Mesodermal cell (in vitro differentiated cells): ENCODE data around the gene CRYBA2.

ENCODE experiments used
- H3K27ac ChIP-seq: 2 replicates; pipeline ENCODE4 v1.7.0; 2013; ENCODE audit warnings: mild to moderate bottlenecking, low read depth, low read length, moderate library complexity; ENCODE audit not compliant: severe bottlenecking
- H3K36me3 ChIP-seq: 2 replicates; pipeline ENCODE4 v1.7.1; 2013; ENCODE audit warnings: mild to moderate bottlenecking, low read length, moderate library complexity; ENCODE audit not compliant: control insufficient read depth, insufficient read depth
- H3K4me1 ChIP-seq: one replicate; pipeline ENCODE4 v1.7.1; 2013; ENCODE audit warnings: mild to moderate bottlenecking, low read length; ENCODE audit not compliant: insufficient read depth, control insufficient read depth, poor library complexity, severe bottlenecking
- H3K4me3 ChIP-seq: 2 replicates; pipeline ENCODE4 v1.7.0; 2013; ENCODE audit warnings: low read length, control low read depth, mild to moderate bottlenecking; ENCODE audit not compliant: insufficient read depth, poor library complexity, severe bottlenecking; ENCODE audit errors: extremely low read depth
- H3K9me3 ChIP-seq: 2 replicates; pipeline ENCODE4 v1.7.1; 2013; ENCODE audit warnings: mild to moderate bottlenecking, low read length, moderate library complexity; ENCODE audit not compliant: control insufficient read depth
- WGBS, 2 experiments: methylation state at CpG; one replicate each; pipeline ENCODE4 v1.1.5; 2013; ENCODE audit warnings: missing lambda C conversion rate in 2 of 2; ENCODE audit not compliant: insufficient coverage in 2 of 2; 5-methylcytosine and 5-hydroxymethylcytosine counted together

The CRYBA2 gene

DNA sequence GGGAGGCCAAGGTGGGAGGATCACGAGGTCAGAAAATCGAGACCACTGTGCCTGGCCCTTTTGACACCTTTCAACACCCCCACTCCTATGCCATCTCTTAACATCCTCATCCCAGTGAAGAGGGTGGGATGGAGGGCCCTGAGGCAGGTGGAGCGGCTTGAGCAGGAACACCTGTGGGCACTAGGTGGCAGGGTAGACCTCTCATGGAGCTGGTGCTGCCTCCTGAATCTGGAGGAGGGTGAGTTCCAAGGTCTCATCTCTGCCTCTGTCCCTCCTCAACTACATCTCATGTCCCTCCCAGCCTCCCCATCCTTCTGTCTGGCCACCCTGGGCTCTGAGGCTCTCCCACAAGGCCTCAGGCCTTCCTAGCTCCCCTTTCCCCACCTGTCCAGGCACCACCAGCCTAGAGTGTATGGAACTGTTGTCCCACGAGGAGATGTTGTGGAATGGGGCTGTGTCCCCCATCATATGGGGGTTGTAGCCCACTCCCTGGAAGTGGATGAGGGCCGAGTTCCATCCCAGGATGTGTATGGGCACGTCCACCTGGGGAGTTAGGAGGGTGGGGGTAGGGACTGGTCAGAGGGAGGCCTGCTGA is 17.0 kb upstream of the CRYBA2 start:
- Histone ChIP-seq H3K4me3 (no peak overlapping the region), H3K36me3 (no peaks in the 10 kb centered on the region), H3K4me1 (no peaks in the 10 kb centered on the region), H3K27ac (no peak overlapping the region), H3K9me3 (no peaks in the 10 kb centered on the region)
- WGBS, 2 experiments: 22 to 25% methylated on average over 3 of the region's 6 CpGs

DNA sequence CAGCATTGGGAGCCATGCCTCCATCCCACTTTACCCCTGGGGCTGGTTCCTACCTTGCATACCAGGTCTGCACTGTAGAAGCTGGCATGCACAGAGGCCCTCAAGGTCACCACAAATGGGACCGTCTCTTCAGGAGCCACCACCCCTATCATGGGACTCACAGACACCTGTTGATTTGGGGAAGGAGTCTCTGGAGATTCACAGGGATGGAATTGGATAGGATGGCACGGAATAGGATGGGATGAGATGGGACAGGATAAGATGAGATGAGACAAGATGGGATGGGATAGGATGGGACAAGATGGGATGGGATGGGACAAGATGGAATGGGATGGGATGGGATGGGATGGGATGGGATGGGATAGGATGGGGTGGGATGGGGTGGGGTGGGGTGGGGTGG is 16.1 kb upstream of the CRYBA2 start:
- Histone ChIP-seq H3K4me3 (no peak overlapping the region), H3K9me3 (no peaks in the 10 kb centered on the region), H3K4me1 (no peaks in the 10 kb centered on the region), H3K36me3 (no peaks in the 10 kb centered on the region), H3K27ac (no peak overlapping the region)
- WGBS, 2 experiments: 33% methylated on average over 1 of the region's 2 CpGs; no CpG with 5 or more reads in 1 of the 2 experiments

DNA sequence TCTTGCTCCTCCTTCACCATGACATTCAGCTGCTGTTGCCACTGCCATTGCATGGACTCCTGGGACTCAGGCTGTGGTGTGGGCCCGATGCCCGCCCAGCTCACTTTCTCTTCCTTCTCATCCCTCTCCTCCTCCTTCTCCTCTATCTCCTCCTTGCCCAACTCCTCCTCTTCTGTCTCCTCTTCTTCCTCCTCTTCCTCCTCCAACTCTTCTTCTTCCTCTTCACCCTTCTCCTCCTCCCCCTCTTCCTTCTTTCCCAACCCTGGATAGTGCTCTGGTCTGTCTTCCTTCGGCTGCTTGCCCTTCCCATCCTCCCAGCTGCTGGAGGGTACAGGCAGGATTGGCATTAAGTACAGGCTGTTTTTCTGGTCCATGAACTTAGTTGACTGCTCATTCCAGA is 10.8 kb upstream of the CRYBA2 start:
- no peaks in the 10 kb centered on the region for H3K36me3 ChIP-seq
- WGBS, 2 experiments: 79 to 87% methylated on average over 2 to 3 of the region's 3 CpGs
- H3K4me1 ChIP-seq: peaks cover 14% of the 10 kb centered on the region
- no peak overlapping the region for H3K27ac ChIP-seq
- H3K4me3 ChIP-seq: no peak overlapping the region
- H3K9me3 ChIP-seq: no peaks in the 10 kb centered on the region

DNA sequence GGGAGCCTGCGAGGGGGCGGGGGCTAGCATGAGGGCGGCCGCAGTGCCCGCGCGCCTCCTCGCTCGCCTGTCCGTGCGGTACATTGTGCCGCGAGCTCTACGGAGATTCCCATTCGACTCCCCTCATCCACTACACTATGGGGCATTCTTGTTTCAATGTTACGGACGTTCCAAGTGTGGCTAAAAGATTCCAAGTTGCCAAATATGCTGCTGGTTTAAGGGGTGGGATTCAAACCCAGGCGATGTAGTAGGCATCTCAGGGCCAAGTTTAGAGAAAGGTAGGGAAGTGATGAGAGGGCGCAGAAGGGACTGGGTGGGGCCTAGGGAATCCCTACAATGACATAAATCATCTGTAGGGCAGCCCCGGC is 10.0 kb upstream of the CRYBA2 start:
- H3K27ac ChIP-seq: no peak overlapping the region
- H3K9me3 ChIP-seq: no peaks in the 10 kb centered on the region
- no peaks in the 10 kb centered on the region for H3K36me3 ChIP-seq
- peaks cover 14% of the 10 kb centered on the region for H3K4me1 ChIP-seq
- WGBS, 2 experiments: 12 to 48% methylated on average over 2 to 18 of the region's 20 CpGs
- peak overlapping the region; percentile 16 for H3K4me3 ChIP-seq

DNA sequence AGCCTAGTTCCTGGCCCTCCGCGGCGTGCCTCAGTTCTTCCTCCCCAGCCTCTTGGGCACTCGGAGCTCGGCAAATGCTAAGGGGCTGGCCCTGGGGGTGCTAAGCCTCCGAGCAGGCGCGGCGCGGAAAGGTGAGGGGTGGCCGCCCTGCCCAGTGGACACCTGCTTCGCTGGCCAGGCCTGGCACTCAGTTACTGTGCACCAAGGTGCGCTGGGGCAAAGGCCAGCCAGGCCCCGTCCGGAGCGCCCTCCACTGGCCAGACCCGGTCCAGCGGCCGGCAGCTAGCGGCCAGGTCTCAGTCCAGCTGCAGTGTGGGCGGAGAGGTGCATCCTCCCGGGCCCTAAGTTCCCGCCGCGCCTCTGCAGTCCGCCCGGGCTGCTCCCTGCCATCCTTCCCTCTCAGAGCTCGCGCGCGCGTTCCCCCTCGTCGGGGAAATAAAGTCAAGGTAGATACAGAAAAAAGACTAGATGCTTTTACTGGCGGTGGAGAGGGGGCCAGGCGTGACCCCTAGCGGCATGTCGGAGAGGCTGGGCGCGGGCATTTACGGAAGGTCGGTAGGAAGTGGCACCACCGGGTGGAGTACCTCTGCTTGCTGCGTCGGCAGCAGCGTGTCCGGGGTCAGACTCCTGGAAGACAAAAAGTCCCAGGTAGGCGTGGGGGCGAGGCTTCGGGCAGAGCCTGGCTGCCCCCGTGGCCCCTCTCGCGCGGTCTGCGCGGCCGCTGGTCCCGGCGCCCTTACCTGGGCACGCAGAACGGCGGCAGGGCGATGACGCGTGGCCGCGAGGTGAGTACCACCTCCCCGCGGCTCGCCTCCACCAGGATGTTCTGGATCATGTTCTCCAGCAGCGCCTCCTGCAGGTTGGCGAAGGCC is 9.4 kb upstream of the CRYBA2 start:
- Histone ChIP-seq H3K27ac (no peak overlapping the region), H3K9me3 (no peaks in the 10 kb centered on the region), H3K36me3 (no peaks in the 10 kb centered on the region), H3K4me1 (peaks cover 14% of the 10 kb centered on the region), H3K4me3 (peak overlapping the region; percentile 16)
- WGBS, 2 experiments: 2% methylated on average over 48 to 62 of the region's 72 CpGs

DNA sequence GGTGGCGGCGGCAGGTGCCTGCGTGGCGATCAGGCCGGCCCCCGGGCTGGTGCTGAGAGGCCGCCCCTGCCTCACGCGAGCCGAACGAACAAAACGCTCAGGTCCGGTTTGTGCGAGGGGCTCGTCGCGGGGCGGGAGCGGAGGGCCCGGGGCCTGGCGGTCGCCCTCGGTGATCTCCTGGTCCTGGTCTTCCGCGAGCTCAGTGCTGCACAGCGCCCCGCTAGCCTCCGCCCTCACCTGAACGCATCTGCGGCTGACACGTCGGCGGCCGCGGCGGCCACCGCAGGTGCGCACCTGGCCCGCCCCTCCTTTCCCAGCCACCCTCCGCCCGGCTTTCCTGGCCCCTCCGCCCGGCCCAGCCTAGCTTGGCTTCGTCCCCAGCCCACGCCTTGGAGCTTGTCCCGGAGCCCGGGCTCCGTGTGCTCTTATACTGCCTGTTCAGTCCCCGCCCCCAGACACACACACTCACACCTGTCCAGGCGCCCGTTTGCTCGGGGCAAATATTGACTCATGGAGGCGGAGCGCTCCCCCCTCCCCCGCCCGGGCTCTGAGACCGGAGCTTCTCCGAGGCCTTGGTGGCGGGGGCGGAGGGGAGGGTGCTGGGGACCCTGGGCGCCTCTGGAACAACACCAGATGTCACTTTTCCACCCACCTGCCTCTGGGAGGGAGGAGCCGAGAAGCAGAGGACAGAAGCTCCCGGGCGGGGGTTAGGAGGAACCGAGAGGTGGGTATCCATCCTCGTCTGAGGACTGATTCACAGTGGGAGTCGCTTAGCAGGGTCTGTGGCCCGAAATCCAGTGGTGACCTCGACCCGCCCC is 8.6 kb upstream of the CRYBA2 start:
- Histone ChIP-seq H3K9me3 (no peaks in the 10 kb centered on the region), H3K36me3 (no peaks in the 10 kb centered on the region), H3K4me1 (peaks cover 14% of the 10 kb centered on the region), H3K27ac (no peak overlapping the region), H3K4me3 (no peak overlapping the region)
- 2 to 3% methylated on average over 54 to 60 of the region's 70 CpGs for WGBS, 2 experiments

DNA sequence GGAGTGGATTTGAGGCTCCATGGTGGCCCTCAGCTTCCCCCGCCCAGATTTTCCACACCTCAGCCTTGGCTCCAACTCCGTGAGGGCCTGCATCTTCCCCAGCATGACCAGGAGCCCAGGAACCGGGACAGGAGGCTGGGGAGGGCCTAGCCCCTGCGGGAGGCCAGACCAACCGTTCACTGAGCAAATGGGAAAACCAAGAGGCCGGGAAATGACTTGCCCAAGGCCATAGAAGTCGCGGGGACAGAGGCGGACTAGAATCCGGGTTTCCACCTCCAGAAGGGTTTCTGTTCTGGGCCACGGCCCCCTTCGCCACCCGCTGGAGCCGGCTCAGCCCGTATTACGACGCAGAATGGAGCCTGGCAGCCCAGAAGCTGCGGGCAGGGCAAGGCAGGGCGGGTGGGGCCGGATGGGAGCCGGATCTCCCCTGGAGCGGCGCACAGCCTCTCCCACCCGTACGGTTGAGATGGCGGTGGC is 7.9 kb upstream of the CRYBA2 start:
- H3K36me3 ChIP-seq: no peaks in the 10 kb centered on the region
- 6% methylated on average over 21 to 24 of the region's 26 CpGs for WGBS, 2 experiments
- no peak overlapping the region for H3K27ac ChIP-seq
- peaks cover 14% of the 10 kb centered on the region for H3K4me1 ChIP-seq
- H3K4me3 ChIP-seq: no peak overlapping the region
- H3K9me3 ChIP-seq: no peaks in the 10 kb centered on the region

DNA sequence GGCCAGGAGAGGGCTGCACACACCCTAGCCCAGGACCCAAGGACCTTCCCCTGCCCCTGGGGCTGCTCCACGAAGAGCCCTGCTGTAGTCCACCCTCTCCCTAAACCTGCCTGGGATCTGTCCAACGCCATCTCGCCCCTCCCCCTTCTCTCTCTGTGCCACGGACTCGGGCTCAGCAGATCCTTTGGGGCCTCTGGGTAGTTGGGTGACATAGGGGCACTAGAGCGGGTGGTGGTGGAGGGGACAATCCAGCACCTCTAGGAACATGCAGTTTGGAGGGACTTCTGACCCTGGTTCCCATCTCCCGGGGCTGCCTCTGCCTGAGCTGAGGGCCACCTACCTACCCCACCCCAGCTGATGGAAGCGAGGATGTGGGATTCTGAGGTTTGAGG is 7.3 kb upstream of the CRYBA2 start:
- Histone ChIP-seq H3K4me3 (no peak overlapping the region), H3K36me3 (no peaks in the 10 kb centered on the region), H3K9me3 (no peaks in the 10 kb centered on the region), H3K4me1 (peaks cover 14% of the 10 kb centered on the region), H3K27ac (no peak overlapping the region)
- 0 to 7% methylated on average over 1 to 3 of the region's 8 CpGs for WGBS, 2 experiments

DNA sequence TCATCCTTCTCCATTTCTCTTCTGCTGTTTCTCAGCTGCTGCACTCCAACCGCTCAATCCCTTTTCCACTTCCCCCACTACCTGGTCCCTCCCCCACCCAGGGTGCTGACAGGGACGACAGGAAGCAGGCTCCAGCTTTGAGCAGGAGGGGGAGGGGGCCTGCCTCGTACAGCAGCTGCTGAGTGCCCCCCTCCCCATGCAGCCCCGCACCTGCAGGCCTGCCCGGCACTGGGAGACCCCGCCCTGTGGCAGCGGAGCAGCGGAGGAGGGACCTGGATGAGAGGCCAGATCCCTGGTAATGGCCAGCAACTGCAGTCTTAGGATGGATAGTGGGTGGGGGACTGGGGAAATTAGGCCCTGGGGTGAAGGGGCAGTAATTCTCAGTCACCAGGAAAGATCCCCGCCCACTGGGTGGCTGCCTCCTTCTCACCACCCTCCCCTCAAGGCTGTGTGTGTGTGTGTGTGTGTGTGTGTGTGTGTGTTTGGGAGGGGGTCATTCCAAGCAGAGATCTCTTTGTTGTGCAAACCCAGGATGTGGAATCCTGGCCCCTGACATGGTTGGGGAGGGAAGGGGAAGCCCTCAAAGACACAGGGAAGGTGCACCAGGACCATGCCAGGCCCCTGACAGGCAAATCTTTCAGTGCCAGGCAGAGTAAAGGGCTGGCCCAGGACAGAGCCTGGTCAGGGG is 6.8 kb upstream of the CRYBA2 start:
- H3K27ac ChIP-seq: no peak overlapping the region
- no peaks in the 10 kb centered on the region for H3K9me3 ChIP-seq
- H3K4me1 ChIP-seq: peaks cover 14% of the 10 kb centered on the region
- H3K4me3 ChIP-seq: no peak overlapping the region
- H3K36me3 ChIP-seq: no peaks in the 10 kb centered on the region
- WGBS, 2 experiments: 0% methylated on average over 1 of the region's 9 CpGs
